ENCODE results near the gene TSKS.
A peak's percentile ranks its signal among the peaks of the same experiment; 100 is the strongest.

Gene TSKS

DNA sequence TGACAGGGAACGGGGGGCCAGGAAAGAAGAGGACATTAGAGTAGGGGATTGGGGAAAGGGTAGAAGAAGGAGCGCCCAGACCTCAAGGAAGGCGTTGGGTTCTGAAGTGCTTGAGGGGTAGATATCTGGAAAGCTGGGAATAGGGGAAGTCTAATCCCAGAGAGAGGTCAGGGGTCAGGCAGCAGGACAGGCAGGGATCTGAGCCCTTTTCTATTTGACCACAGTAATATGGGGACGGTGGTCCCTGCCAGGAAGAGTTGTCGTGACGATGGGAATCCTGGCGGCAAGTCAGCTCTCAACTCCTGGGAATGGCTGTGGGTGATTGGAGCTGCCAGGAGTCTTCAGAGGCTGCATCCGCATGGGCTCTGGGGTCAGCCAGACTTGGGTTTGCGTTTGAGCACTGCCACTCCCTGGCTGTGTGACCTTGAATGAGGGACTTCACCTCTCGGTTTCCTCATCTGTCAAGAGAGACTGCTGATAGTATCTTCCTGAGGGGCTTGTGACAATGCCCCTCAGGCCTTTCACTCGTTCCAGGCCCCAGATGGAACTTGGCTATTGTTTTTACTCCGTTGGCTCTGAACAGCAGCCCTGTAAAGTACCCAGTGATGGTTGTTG, 5.0 kb upstream of the TSKS start:
- DNase-seq (ENCODE audit: low read depth), result no peak
- peak overlapping the region; percentile 76 for H3K4me3 ChIP-seq (ENCODE audit: low read depth, low read length)
- TF ChIP-seq, protein P1, sequence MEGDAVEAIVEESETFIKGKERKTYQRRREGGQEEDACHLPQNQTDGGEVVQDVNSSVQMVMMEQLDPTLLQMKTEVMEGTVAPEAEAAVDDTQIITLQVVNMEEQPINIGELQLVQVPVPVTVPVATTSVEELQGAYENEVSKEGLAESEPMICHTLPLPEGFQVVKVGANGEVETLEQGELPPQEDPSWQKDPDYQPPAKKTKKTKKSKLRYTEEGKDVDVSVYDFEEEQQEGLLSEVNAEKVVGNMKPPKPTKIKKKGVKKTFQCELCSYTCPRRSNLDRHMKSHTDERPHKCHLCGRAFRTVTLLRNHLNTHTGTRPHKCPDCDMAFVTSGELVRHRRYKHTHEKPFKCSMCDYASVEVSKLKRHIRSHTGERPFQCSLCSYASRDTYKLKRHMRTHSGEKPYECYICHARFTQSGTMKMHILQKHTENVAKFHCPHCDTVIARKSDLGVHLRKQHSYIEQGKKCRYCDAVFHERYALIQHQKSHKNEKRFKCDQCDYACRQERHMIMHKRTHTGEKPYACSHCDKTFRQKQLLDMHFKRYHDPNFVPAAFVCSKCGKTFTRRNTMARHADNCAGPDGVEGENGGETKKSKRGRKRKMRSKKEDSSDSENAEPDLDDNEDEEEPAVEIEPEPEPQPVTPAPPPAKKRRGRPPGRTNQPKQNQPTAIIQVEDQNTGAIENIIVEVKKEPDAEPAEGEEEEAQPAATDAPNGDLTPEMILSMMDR (IDR thresholded peaks at IDR 0.05; ENCODE audit: control insufficient read depth, extremely low read depth, insufficient read depth), result no peak

DNA sequence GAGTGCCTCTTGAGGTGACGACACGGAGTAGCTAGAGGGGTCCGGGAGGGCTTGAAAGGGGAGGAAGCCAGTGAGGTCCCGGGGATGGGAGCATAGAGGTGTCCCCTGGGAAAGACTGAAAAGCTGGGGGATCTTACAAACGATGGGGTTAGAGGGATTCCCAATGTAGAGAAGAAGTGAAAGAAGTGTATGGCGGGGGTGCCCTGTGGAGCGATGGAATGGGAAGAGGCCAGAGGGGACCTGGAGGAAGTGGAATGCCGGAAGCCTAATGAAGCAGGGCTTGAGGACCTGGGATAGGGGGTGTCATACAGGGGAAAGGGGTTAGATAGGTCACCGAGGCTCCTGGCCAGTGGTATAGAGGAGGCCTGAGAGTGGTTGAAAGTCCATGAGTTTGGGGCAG, 4.3 kb upstream of the TSKS start:
- DNase-seq (ENCODE audit: low read depth), result no peak
- TF ChIP-seq, protein P1 (IDR thresholded peaks at IDR 0.05; ENCODE audit: control insufficient read depth, extremely low read depth, insufficient read depth), result no peak
- H3K4me3 ChIP-seq (ENCODE audit: low read depth, low read length), result peak overlapping the region; percentile 76

DNA sequence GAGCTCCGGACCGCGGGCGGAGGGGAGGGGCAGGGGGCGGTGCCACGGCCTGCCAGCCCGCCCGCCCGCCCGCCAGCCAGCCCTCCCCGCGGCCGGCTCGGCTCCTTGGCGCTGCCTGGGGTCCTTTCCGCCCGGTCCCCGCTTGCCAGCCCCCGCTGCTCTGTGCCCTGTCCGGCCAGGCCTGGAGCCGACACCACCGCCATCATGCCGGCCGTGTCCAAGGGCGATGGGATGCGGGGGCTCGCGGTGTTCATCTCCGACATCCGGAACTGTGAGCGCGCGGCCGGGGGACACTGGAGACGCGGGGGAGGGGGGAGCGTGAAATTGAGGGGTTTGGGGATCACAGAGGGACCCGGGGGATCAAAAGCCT, 3.8 kb upstream of the TSKS start, which contains the start of gene AP2A1:
Gene AP2A1, plus strand, starts transcription at position 72 of the 370 bp plus-strand sequence. Its CDS starts 133 bp downstream, at position 205.
- H3K4me3 ChIP-seq (ENCODE audit: low read depth, low read length), result peak within 1 kb of the TSS; percentile 76
- DNase-seq (ENCODE audit: low read depth), result no peak
- TF ChIP-seq, protein P1 (IDR thresholded peaks at IDR 0.05; ENCODE audit: control insufficient read depth, extremely low read depth, insufficient read depth), result no peak

DNA sequence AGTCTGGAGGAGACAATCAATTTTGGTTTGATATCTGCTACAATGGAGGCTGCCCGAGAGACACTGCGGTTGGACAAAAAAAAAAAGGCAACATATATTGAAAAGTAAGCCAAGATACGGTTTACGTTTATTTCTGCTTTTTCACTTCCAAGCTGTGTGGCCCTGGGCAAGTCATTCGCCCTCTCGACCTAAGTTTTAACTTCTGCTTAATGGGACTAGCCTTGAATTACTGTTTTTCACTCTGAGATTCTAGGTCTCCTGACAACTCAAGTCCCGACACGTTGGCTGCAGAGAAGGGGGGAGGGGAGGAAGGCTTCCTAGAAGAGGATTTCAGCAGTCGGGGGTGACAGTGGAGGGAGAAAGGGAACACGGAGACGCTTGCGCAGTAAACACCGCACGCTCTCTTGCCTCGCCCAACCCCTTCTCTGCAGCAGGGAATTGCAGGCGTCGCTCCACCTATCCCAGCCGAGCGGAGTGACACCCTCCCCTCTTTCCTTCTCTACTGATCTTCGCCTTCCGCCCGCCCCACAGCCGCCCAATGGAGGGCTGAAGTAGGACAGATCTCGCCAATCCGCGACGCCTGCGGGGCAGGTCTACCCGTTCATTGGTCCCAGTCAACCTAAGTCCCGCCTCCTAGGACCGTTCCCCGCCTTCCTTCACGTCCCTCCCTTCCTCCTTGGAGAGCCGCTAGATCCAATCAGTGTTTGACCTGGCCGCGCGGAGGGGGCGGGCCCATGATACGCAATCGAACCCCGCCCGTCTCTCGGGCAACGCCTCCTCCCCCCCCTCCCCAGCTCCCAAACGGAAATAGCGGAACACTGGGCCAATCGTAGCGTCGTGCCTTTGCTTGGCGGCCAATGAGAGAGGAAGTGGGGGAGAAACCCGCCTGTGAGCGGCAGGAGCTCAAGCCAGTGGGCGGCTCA, 3.2 kb upstream of the TSKS start:
- TF ChIP-seq, protein P1 (IDR thresholded peaks at IDR 0.05; ENCODE audit: control insufficient read depth, extremely low read depth, insufficient read depth), result no peak
- peak; percentile 100 for DNase-seq (ENCODE audit: low read depth)
- peak overlapping the region; percentile 50 for H3K4me3 ChIP-seq (ENCODE audit: low read depth, low read length)

DNA sequence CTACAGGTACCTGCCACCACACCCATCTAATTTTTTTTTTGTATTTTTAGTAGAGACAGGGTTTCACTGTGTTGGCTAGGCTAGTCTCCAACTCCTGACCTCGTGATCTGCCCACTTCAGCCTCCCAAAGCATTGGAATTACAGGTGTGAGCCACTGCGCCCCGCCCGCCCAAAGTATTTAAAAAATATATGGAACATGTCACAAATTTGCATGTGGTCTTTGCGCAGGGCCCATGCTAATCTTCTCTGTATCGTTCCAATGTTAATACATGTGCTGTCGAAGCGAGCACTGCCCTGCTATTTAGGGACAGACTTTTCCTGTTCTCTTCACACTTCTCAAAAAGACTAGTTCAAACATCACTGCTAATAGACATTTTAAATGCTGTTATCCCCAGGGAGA, 1.2 kb upstream of the TSKS start:
- no peak for DNase-seq (ENCODE audit: low read depth)
- H3K4me3 ChIP-seq (ENCODE audit: low read depth, low read length), result no peak overlapping the region
- TF ChIP-seq, protein P1 (IDR thresholded peaks at IDR 0.05; ENCODE audit: control insufficient read depth, extremely low read depth, insufficient read depth), result no peak

DNA sequence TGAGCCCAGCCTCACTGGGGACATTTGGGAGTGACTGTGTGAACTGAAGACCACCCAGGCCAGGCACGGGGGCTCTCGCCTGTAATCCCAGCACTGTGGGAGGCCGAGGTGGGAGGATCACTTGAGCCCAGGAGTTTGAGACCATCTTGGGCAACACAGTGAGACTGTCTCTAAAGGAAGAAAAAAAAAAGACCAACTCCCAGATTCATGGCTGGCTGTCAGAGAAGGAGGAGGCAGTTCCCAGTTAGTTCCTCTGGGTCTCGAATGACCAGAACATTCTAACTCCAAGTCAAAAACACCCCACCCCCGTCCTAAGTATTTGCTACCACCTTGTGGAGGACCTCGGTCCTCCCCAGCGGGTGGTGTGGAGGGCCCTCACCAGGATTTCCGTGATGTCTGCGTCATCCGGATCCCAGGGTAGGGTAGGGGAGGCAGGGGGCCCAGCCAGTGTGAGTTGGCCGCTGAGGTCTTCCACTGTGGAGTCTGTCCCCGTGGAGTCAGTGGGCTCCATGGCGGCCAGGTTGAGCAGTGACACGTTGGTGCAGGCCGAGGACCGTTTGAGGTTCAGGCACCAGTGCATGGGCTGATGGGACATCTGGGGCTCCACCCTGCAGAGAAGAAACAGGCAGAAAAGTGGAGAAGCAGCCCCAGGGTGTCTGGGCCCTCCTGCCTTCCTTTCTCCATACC, 1.3 kb downstream of the TSKS start:
- DNase-seq (ENCODE audit: low read depth), result no peak
- TF ChIP-seq, protein P1 (IDR thresholded peaks at IDR 0.05; ENCODE audit: control insufficient read depth, extremely low read depth, insufficient read depth), result no peak
- H3K4me3 ChIP-seq (ENCODE audit: low read depth, low read length), result no peak overlapping the region

Data from LNCaP clone FGC (cell line).